GM12874 (cell line): ENCODE results near the gene RASA3.

Experiments used
- CTCF ChIP-seq: IDR thresholded peaks from 2 replicates; pipeline ENCODE4 v1.5.1; 2011; ENCODE audit warnings: low read depth, mild to moderate bottlenecking, control low read depth, low read length, moderate library complexity; ENCODE audit not compliant: insufficient read depth

The RASA3 gene

GRCh38 chr13:113955691-113956090 lies 176.7 kb downstream of the RASA3 start:
- TF ChIP-seq CTCF: no peak

- TF ChIP-seq CTCF: no peak
Observed at GRCh38 chr13:113955235-113955634, 177.2 kb downstream of the RASA3 start.

- TF ChIP-seq CTCF: no peak
Observed at GRCh38 chr13:113954046-113954835, 178.2 kb downstream of the RASA3 start.

GRCh38 chr13:113953561-113953960 lies 178.9 kb downstream of the RASA3 start:
- TF ChIP-seq CTCF: no peak

- TF ChIP-seq CTCF: no peak
Observed at GRCh38 chr13:113952983-113953520, 179.4 kb downstream of the RASA3 start.

GRCh38 chr13:113952151-113952982 lies 180.1 kb downstream of the RASA3 start:
- TF ChIP-seq CTCF: no peak
